Mucosa of descending colon (tissue), 3 donors: ENCODE measurements around the gene NTN1. TPM values are rescaled to one million over a fixed set of nuclear protein-coding genes. Genes with fewer than 3 reads are reported as not detected.
A peak's percentile ranks its signal among the peaks of the same experiment; 100 is the strongest.

ENCODE experiments used
- ATAC-seq: fragments of 200-7000 bp; cut with Tn5 transposase; one replicate; pipeline ENCODE4 v1.9.1; 2020; ENCODE audit warnings: mild to moderate bottlenecking, moderate library complexity
- DNase-seq, 3 donors: peaks; one replicate each; pipeline ENCODE4 v3.0.0-alpha.2; 2020
- H3K36me3 ChIP-seq: fragments of 200-600 bp; one replicate; pipeline ENCODE4 v1.8.0; 2021; ENCODE audit warnings: low read depth, mild to moderate bottlenecking
- H3K4me1 ChIP-seq: fragments of 200-600 bp; one replicate; pipeline ENCODE4 v1.8.0; 2021; ENCODE audit warnings: low read depth, mild to moderate bottlenecking
- H3K4me3 ChIP-seq: fragments of 200-600 bp; one replicate; pipeline ENCODE4 v1.8.0; 2021; ENCODE audit warnings: mild to moderate bottlenecking
- H3K9me3 ChIP-seq: fragments of 200-600 bp; one replicate; pipeline ENCODE4 v1.8.0; 2021; ENCODE audit warnings: mild to moderate bottlenecking
- intact Hi-C, 2 donors: fragments of 100-400 bp; cut with DNase I in 1 of 2; cut with micrococcal nuclease in 1 of 2; formaldehyde crosslinking; loops; one replicate each; pipeline versions ENCODE4 v1.11.0 to v1.11.1; 2022; cut with DNase I, micrococcal nuclease
- total RNA-seq, 3 donors: library from RNA; stranded (reverse); fragmentation: NEBNext Ultra II Directional in 2 of 3; extraction: Animal tissue kit (Norgen Biotek cat#: 25700) in 2 of 3; gene quantifications; one replicate each; pipeline versions ENCODE4 v1.2.1 to v1.2.4, GENCODE V29; 2021 to 2023
- TF ChIP-seq, protein P1 (sequence below): fragments of 200-600 bp; IDR thresholded peaks from one replicate; pipeline ENCODE4 v1.8.0; 2022; ENCODE audit warnings: antibody characterized with exemption, mild to moderate bottlenecking
- donor health status: DM: no; HTN: no; CAD: no; lungs with moderate emphysema.
- donor health status: DM: no; HTN: no; CAD: no.
- donor health status: DM: no; HTN: yes; CAD: no.

The NTN1 gene
- total RNA-seq, 3 donors from 2014 or later = 3.7 to 61.8 (median 4.0) TPM

DNA sequence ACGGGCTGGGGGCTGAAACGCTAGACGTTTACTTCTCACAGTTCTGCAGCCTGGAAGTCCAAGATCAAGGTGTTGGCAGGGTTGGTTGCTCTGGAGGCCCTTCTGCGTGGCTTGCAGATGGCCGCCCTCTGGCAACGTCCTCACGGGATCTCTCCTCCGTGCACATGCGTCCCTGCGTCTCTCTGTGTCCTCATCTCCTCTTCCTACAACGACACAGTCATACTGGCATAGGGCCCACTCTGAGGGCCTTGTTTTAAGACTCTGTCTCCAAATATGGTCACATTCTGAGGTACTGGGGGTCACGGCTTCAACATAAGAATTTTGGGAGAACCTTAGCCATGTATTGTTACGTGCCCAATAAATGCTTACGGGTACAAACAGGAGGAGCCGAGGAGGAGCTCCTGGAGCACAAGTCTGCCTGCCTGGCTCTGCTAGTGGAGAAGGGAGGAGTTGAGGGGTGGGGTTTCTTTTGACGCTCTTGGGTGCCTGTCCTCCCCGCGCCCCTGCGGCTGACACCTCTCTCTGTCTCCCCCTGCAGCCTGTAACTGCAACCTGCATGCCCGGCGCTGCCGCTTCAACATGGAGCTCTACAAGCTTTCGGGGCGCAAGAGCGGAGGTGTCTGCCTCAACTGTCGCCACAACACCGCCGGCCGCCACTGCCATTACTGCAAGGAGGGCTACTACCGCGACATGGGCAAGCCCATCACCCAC lies 141.1 kb downstream of the NTN1 start:
- DNase-seq (no peak), ATAC-seq (no peak)
- Histone ChIP-seq H3K4me3 (no peak overlapping the region), H3K9me3 (no peaks in the 10 kb centered on the region), H3K36me3 (no peaks in the 10 kb centered on the region), H3K4me1 (no peaks in the 10 kb centered on the region)
- TF ChIP-seq, protein P1, sequence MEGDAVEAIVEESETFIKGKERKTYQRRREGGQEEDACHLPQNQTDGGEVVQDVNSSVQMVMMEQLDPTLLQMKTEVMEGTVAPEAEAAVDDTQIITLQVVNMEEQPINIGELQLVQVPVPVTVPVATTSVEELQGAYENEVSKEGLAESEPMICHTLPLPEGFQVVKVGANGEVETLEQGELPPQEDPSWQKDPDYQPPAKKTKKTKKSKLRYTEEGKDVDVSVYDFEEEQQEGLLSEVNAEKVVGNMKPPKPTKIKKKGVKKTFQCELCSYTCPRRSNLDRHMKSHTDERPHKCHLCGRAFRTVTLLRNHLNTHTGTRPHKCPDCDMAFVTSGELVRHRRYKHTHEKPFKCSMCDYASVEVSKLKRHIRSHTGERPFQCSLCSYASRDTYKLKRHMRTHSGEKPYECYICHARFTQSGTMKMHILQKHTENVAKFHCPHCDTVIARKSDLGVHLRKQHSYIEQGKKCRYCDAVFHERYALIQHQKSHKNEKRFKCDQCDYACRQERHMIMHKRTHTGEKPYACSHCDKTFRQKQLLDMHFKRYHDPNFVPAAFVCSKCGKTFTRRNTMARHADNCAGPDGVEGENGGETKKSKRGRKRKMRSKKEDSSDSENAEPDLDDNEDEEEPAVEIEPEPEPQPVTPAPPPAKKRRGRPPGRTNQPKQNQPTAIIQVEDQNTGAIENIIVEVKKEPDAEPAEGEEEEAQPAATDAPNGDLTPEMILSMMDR = no peak
- intact Hi-C loops = no loop called here

DNA sequence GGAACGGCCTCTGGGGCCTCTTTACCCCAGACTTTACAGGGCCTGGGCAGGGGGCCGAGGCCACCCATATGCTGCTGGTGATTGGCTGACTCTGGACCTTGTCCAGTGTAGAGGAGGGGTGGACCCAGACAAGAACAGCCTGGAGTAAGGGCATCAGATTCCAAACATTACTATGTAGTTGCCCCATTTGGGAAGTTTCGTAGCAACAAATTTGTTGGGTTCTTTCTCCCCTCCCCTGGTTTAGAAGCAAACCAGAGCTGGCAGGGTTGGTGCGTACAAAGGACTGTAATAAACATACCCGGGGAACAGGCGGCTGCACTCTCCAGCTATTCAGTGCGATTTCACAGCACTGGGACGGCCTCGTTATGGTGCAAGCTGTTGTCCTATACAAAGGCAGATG lies 145.5 kb downstream of the NTN1 start:
- no peaks in the 10 kb centered on the region for H3K36me3 ChIP-seq
- TF ChIP-seq, protein P1 = no peak
- no peak for ATAC-seq

DNA sequence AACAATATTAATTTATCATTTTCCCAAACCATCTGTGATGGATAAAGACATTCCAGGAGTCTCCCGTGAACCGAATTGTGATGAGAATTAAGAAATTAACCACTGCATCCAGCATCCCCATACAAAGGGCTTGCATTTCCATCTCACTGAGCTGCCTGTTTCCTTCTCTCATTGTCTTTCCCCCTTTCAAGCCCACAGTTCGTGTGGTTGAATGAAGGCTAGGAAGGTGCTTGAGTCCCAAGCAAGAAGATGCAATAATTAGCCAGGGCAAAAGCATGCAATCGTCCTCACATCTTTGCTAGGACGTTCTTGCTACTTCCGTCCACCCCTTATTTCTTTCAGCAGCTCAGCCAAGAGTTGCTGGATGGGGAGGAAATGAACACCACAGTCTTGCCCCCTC lies 146.1 kb downstream of the NTN1 start:
- ATAC-seq (no peak), DNase-seq (no peak)
- Histone ChIP-seq H3K4me3 (no peak overlapping the region), H3K4me1 (peaks cover 3% of the 10 kb centered on the region), H3K9me3 (no peaks in the 10 kb centered on the region), H3K36me3 (no peaks in the 10 kb centered on the region)
- TF ChIP-seq, protein P1 = no peak
- intact Hi-C loops = no loop called here

More for the DNA sequence above, 145.5 kb downstream of the NTN1 start:
- H3K4me1 ChIP-seq = peaks cover 3% of the 10 kb centered on the region
- H3K4me3 ChIP-seq = no peak overlapping the region
- no peaks in the 10 kb centered on the region for H3K9me3 ChIP-seq
- DNase-seq = no peak
- intact Hi-C loops = no loop called here

GRCh38 chr17:9169116-9169515 lies 147.8 kb downstream of the NTN1 start:
- no peaks in the 10 kb centered on the region for H3K9me3 ChIP-seq
- H3K4me3 ChIP-seq = no peak overlapping the region
- H3K4me1 ChIP-seq = peaks cover 3% of the 10 kb centered on the region
- ATAC-seq (no peak), DNase-seq (no peak)
- no peaks in the 10 kb centered on the region for H3K36me3 ChIP-seq
- intact Hi-C loops = no loop called here
- TF ChIP-seq, protein P1 = no peak

DNA sequence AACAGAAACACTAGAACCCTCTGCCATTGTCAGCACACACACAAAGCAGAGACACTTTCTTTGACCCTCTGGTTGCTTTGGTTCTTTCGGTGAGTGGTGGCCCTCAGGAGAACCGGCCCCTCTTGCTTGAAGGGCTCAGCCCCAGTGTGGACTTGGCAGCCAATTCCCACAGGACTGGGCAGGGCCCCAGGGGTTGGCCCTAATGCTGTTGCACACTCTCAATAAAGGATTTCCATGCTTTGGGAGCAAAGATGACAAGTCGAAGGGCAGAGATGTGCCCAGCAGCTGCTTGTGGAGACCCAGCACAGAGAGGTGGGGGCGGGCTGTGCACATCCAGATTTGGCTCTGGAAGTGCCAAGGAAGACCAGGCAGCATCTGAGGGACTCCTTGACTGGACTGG lies 149.0 kb downstream of the NTN1 start:
- no peak for ATAC-seq
- peaks cover 3% of the 10 kb centered on the region for H3K4me1 ChIP-seq
- no peak overlapping the region for H3K4me3 ChIP-seq
- intact Hi-C loops = no loop called here
- H3K36me3 ChIP-seq = no peaks in the 10 kb centered on the region
- TF ChIP-seq, protein P1 = no peak
- no peaks in the 10 kb centered on the region for H3K9me3 ChIP-seq
- DNase-seq = no peak

GRCh38 chr17:9170853-9171252 lies 149.5 kb downstream of the NTN1 start:
- DNase-seq = peak in 2 of 3 donors; percentile 8 to 45
- Histone ChIP-seq H3K9me3 (no peaks in the 10 kb centered on the region), H3K4me3 (no peak overlapping the region), H3K36me3 (no peaks in the 10 kb centered on the region), H3K4me1 (peaks cover 3% of the 10 kb centered on the region)
- ATAC-seq = peak; percentile 66
- TF ChIP-seq, protein P1 = no peak
- intact Hi-C loops = no loop called here
